Skeletal muscle tissue (tissue), 4 donors: Measurements from ENCODE around the gene MAL. TPM values are rescaled to one million over a fixed set of nuclear protein-coding genes. Genes with fewer than 3 reads are reported as not detected.
"Not testable (repeated sequence)": the region's sequence is repeated elsewhere in the genome, so short reads cannot be mapped to it uniquely, and the experiment has no call there.

Source experiments
- H3K27ac ChIP-seq: one replicate; pipeline ENCODE4 v1.7.0; 2013; ENCODE audit warnings: mild to moderate bottlenecking, low read depth, low read length, inconsistent platforms
- H3K27me3 ChIP-seq, 3 donors: one replicate each; pipeline ENCODE4 v1.7.0; 2013; ENCODE audit warnings: low read length in 3 of 3; ENCODE audit not compliant: control insufficient read depth in 3 of 3, insufficient read depth in 3 of 3
- H3K36me3 ChIP-seq, 3 donors: one replicate each; pipeline ENCODE4 v1.7.0; 2013; ENCODE audit warnings: low read length in 3 of 3; ENCODE audit not compliant: control insufficient read depth in 3 of 3, insufficient read depth in 3 of 3
- H3K4me1 ChIP-seq, 3 donors: one replicate each; pipeline ENCODE4 v1.7.0; 2013; ENCODE audit warnings: low read length in 3 of 3, mild to moderate bottlenecking in 3 of 3; ENCODE audit not compliant: control insufficient read depth in 3 of 3, insufficient read depth in 3 of 3
- H3K4me3 ChIP-seq, 3 donors: one replicate each; pipeline ENCODE4 v1.7.0; 2013; ENCODE audit warnings: low read length in 3 of 3
- H3K9ac ChIP-seq, 3 donors: one replicate each; pipeline ENCODE4 v1.7.0; 2013; ENCODE audit warnings: low read length in 3 of 3, mild to moderate bottlenecking in 3 of 3, moderate library complexity in 2 of 3, low read depth in 1 of 3
- H3K9me3 ChIP-seq, 3 donors: one replicate each; pipeline ENCODE4 v1.7.0; 2013; ENCODE audit warnings: low read length in 3 of 3; ENCODE audit not compliant: control insufficient read depth in 3 of 3
- total RNA-seq: library from RNA; depleted of rRNA; stranded (reverse); fragments of >200 nt; gene quantifications from one replicate; pipeline ENCODE4 v1.2.3, GENCODE V29; 2014
- donor health status: Osteomylitis.

Gene MAL
- total RNA-seq, 1 donor from 2014 or later, result 4.2 TPM

DNA sequence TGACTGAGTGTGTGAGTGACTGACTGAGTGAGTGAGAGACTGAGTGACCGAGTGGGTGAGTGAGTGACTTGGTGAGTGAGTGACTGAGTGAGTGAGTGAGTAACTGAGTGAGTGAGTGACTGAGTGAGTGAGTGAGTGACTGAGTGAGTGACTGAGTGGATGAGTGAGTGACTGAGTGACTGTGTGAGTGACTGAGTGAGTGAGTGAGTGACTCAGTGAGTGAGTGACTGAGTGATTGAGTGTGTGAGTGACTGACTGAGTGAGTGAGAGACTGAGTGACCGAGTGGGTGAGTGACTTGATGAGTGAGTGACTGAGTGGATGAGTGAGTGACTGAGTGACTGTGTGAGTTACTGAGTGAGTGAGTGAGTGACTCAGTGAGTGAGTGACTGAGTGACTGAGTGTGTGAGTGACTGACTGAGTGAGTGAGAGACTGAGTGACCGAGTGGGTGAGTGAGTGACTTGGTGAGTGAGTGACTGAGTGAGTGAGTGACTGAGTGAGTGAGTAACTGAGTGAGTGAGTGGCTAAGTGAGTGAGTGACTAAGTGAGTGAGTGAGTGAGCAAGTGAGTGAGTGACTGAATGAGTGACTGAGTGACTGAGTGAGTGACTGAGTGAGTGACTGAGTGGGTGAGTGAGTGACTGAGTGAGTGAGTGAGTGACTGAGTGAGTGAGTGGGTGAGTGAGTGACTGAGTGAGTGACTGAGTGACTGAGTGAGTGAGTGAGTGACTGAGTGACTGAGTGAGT, 12.5 kb downstream of the MAL start:
- H3K9me3 ChIP-seq, H3K27ac ChIP-seq, H3K36me3 ChIP-seq, H3K4me3 ChIP-seq, H3K9ac ChIP-seq: not testable (repeated sequence)
- H3K27me3 ChIP-seq, result peaks cover under 1 to 22% (median 8%) of the 10 kb centered on the region in 3 donors
- peaks cover 7 to 11% (median 9%) of the 10 kb centered on the region in 3 donors for H3K4me1 ChIP-seq

DNA sequence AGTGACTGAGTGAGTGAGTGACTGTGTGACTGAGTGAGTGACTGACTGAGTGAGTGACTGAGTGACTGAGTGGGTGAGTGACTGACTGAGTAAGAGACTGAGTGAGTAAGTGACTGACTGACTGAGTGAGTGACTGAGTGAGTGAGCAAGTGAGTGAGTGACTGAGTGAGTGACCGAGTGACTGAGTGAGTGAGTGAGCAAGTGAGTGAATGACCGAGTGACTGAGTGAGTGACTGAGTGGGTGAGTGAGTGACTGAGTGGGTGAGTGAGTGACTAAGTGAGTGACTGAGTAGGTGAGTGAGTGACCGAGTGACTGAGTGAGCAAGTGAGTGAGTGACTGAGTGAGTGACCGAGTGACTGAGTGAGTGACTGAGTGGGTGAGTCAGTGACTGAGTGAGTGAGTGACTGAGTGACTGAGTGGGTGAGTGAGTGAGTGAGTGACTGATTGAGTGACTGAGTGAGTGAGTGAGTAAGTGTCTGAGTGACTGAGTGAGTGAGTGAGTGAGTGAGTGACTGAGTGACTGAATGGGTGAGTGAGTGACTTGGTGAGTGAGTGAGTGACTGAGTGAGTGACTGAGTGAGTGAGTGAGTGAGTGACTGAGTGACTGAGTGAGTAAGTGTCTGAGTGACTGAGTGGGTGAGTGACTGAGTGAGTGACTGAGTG, 13.3 kb downstream of the MAL start:
- no peak overlapping the region for H3K27ac ChIP-seq
- H3K27me3 ChIP-seq, result peaks cover 0 to 17% (median 8%) of the 10 kb centered on the region in 3 donors
- no peaks in the 10 kb centered on the region for H3K9me3 ChIP-seq
- H3K9ac ChIP-seq, result no peak overlapping the region
- H3K36me3 ChIP-seq, result no peaks in the 10 kb centered on the region
- peaks cover 14 to 19% (median 17%) of the 10 kb centered on the region in 3 donors for H3K4me1 ChIP-seq
- no peak overlapping the region for H3K4me3 ChIP-seq

DNA sequence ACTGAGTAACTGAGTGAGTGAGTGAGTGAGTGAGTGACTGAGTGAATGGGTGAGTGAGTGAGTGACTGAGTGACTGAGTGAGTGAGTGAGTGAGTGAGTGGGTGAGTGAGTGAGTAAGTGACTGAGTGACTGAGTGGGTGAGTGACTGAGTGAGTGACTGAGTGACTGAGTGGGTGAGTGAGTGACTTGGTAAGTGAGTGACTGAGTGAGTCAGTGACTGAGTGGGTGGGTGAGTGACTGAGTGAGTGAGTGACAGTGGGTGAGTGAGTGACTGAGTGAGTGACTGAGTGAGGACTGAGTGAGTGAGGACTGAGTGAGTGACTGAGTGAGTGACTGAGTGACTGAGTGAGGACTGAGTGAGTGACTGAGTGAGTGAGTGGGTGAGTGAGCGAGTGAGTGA, 13.9 kb downstream of the MAL start:
- H3K9me3 ChIP-seq, result no peaks in the 10 kb centered on the region
- no peak overlapping the region for H3K4me3 ChIP-seq
- peaks cover 16 to 21% (median 18%) of the 10 kb centered on the region in 3 donors for H3K4me1 ChIP-seq
- H3K27ac ChIP-seq, result no peak overlapping the region
- H3K36me3 ChIP-seq, result no peaks in the 10 kb centered on the region
- H3K27me3 ChIP-seq, result peaks cover 0 to 12% (median 5%) of the 10 kb centered on the region in 3 donors
- no peak overlapping the region for H3K9ac ChIP-seq

DNA sequence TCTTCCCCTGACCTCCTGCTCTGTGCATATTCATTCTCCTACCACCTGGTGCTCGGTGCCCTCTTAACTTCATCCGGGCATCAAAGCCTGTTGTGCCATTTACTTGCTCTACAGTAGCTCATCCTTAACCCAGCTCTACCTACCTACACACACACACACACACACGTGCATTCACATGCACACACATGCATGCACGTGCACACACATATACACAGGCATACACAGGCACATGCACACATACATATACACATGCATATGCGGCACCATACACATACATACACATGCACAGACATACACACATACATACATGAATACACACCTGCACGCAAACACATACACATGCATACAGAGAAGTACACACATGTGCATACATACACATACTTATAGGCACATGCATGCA, 14.5 kb downstream of the MAL start:
- H3K36me3 ChIP-seq, result no peaks in the 10 kb centered on the region
- H3K27ac ChIP-seq, result no peak overlapping the region
- H3K9me3 ChIP-seq, result no peaks in the 10 kb centered on the region
- H3K27me3 ChIP-seq, result peaks cover 0 to 6% (median 1%) of the 10 kb centered on the region in 3 donors
- peaks cover 16 to 21% (median 18%) of the 10 kb centered on the region in 3 donors for H3K4me1 ChIP-seq
- no peak overlapping the region for H3K4me3 ChIP-seq
- no peak overlapping the region for H3K9ac ChIP-seq

DNA sequence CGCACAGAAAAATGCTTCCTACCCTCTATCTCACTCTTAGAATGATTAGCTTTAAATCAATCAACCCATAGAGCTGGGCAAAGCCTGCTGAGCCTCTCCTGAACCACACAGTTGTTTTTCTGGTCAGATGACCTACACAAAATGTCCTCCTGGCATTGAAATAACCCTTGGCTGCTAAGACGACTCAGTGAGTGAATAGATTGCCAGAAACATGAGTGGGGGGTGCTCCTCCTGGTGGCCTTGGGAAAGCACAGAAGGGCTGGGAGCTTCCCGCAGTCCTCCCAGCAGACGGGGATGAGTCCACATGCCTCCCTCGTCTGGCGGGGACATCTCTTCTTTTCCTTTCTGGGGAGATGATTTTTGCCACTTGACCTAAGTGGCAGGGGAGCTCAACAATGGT, 14.9 kb downstream of the MAL start:
- no peak overlapping the region for H3K9ac ChIP-seq
- H3K27me3 ChIP-seq, result peaks cover 0 to 2% (median 0%) of the 10 kb centered on the region in 3 donors
- no peaks in the 10 kb centered on the region for H3K9me3 ChIP-seq
- H3K36me3 ChIP-seq, result no peaks in the 10 kb centered on the region
- no peak overlapping the region for H3K4me3 ChIP-seq
- H3K4me1 ChIP-seq, result peaks cover 16 to 21% (median 18%) of the 10 kb centered on the region in 3 donors
- no peak overlapping the region for H3K27ac ChIP-seq

DNA sequence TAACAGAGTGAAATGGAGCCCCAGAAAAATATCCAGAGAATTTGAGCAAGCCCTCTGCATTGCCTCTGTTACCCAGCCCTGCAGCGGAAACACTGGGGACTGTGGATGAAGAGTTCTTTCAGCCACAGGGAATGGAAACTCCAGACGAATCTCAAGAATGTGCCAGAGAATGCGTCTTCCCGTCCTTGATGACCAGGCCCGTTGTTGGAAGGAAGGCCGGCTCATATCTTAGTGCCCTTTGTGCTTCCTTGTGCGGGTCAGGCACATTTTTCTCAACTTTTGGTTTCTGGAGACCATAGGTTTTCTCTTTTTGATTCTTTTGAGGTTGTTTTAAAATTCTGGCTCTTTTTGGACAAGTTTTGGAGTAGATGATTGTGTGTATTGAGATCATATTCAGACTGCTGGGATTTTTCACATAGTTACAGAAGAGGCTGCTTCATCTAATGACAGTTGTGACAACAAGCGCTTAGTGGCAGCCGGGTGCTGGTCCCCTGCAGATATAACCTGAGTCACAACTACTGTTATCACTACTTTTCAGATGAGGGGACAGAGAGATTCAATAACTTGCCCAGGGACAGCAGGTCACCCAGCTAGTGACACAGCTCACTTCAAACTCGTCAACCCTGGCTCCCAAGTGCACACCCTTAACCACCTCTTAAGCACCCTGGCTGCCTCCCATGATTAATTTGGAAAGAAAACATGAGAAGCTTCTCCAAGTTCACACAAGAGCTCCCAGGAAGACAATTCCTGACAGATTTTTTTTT, 15.7 kb downstream of the MAL start:
- Histone ChIP-seq H3K9me3 (no peaks in the 10 kb centered on the region), H3K36me3 (no peaks in the 10 kb centered on the region), H3K4me1 (peaks cover 16 to 21% (median 18%) of the 10 kb centered on the region in 3 donors), H3K27me3 (peaks cover 0 to 2% (median 0%) of the 10 kb centered on the region in 3 donors), H3K9ac (no peak overlapping the region), H3K4me3 (no peak overlapping the region), H3K27ac (no peak overlapping the region)

DNA sequence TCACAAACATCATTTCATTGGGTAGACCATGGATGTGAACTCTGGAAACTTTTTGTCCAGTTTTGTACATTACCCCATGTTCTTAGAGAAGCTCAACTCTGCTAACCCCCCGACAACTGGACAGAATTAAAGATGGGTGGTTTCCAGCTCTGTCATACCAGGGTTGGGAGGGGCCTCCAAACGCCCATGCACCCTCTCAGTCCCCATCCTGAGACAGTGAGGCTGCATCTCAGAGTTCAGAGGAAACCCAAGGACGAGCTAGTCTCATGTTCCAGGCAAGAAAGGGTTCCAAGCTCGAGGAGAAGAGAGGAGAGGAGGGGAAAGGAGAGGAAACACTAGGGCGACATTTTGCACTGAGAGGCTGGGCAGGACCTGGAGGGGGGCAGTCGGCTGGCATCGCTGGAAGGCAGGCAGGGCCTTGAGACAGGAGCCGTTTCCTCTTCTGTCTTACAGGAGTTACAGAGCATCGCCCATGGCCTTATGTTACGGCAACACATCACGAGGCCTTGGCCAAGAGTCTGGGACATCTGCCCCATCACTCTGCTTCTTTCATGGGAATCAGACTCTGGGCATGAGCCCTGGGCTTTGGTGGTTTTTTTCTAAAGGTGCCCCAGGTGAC, 16.4 kb downstream of the MAL start:
- peaks cover 0 to 2% (median 0%) of the 10 kb centered on the region in 3 donors for H3K27me3 ChIP-seq
- no peaks in the 10 kb centered on the region for H3K36me3 ChIP-seq
- peaks cover 16 to 21% (median 18%) of the 10 kb centered on the region in 3 donors for H3K4me1 ChIP-seq
- H3K9ac ChIP-seq, result no peak overlapping the region
- H3K27ac ChIP-seq, result no peak overlapping the region
- no peak overlapping the region for H3K4me3 ChIP-seq
- H3K9me3 ChIP-seq, result no peaks in the 10 kb centered on the region

DNA sequence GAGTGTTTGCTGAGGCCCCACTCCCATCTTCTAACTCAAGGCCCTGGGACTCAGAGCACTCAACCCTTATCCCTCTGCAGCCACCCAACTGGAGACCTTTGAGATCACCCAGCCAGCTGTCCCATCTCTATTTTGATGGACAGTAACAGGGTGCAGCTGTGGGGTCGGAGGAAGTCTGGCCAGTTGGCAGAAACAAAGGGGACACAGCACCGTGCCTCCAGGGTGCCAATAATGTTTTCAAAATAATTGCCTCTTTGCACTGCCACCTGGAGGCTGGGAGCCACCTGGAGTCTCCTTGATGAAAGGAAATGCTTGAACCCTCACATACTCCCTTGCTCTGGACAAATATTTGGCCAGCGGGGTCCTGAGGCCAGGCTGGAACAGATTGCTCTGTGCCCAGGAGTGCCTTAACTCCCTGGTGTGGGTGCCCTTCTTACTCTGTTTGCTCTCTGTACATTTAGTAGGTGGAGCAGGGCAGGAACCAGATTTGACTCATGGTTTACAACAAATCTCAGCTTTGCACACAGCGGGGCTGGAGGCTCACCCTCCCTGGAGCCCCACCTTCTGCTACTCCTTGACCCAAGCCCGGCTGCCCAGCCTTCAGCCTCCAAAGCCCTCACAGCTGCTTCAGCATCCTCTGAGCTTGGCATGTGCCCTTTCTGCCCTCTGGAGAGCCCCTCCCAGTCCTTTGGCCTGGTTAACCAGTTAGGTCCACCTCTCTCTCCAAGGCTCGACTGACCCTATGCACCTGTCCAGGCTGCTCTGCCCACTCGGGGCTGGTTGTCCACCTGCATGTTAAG, 17.2 kb downstream of the MAL start:
- H3K4me3 ChIP-seq, result peak overlapping the region; percentile 19 to 60 (median 57)
- H3K36me3 ChIP-seq, result no peaks in the 10 kb centered on the region
- H3K4me1 ChIP-seq, result peaks cover 16 to 21% (median 18%) of the 10 kb centered on the region in 3 donors
- peak overlapping the region in 2 of 3 donors; percentile 1 to 57 for H3K9ac ChIP-seq
- H3K9me3 ChIP-seq, result no peaks in the 10 kb centered on the region
- H3K27me3 ChIP-seq, result peaks cover 0 to 2% (median 0%) of the 10 kb centered on the region in 3 donors
- peak overlapping the region; percentile 83 for H3K27ac ChIP-seq
